CD4-positive, alpha-beta T cell treated with Interferon alpha-2 for 1 hour (primary cell): ENCODE results near the gene APC2.
"Not testable (repeated sequence)": the region's sequence is repeated elsewhere in the genome, so short reads cannot be mapped to it uniquely, and the experiment has no call there.

ENCODE experiments used
- DNase-seq, 2 donors: peaks; one replicate each; pipeline ENCODE4 v3.0.0-alpha.2; 2020 to 2022

APC2 gene

DNA sequence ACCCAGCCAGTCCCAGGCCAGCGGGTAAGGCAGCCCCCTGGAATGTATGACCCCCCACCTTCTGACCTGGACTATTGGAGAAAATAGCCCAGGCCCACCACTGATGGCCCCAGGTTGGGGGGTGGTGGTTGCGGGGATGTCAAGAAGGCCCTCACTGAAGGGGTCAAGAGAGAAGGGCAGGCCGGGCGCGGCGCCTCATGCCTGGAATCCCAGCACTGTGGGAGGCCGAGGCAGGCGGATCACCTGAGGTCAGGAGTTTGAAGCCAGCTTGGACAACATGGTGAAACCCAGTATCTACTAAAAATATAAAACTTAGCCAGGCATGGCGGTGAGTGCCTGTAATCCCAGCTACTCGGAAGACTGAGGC, 64.4 kb downstream of the APC2 start:
- no peak for DNase-seq

DNA sequence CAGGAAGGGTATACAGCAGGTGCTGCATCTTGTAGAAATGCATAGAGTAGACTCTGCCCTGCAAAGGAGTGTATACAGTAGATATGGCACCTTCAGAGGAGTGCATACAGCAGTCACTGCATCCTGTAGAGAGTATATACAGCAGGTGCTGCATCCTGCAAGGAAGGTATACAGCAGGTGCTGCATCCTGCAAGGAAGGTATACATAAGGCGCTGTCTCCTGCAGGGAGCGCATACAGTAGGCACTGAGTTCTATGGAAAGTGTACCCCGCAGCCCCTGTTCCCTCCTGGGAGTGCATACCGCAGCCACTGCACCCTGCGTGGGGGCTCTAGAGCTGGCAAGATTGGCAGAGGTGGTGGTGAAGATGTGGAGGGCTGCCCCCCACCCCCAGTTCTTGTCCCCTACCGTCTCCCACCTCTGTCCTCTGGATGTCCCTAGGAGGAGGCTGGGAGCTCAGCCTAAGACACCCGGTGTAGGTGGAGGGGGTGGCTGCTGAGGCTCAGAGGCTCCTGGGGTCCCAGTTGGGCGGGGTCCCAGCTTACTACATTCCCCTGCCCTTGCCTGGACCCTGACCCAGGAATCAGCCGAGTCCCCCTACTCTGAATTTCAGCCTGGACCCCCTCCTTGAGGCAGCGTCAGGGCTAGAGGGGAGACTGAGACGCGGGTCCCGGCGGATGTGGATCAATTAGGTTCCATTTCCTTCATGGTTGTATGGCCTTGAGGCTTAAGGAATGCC, 65.2 kb downstream of the APC2 start:
- no peak for DNase-seq

DNA sequence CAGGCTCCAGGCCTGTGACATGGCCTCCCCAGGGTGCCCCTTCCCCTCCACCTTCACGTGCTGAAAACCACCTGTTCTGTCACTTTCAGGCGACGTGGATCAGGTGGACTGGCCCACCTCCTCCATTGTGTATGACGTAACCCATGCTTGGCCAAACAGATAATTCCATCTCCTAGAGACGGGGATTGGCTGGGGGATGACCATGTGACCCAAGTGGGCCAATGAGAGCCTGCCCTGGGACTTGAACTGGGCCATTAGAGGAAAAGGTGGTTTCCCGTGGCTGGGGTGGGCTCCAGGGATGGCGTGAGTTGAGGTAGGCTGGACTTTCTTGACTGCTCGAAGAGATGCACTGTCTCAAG, 66.5 kb downstream of the APC2 start:
- DNase-seq, result no peak

GRCh38 chr19:1518471-1518870, 68.5 kb downstream of the APC2 start:
- no peak for DNase-seq

DNA sequence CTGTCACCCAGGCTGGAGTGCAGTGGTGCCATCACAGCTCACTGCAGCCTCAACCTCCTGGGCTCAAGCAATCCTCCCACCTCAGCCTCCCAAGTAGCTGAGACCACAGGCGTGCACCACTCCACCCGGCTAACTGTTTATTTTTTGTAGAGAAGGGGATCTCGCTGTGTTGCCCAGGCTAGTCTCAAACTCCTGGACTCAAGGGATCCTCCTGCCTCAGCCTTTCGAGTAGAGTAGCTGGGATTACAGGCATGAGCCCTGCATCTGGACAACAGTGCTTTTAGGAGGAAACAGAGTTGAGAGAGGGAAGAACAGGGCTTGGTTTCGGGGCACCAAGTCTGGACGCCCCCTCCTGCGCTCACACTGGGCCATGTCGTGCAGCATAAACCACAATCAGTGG, 69.9 kb downstream of the APC2 start:
- not testable (repeated sequence) for DNase-seq

- DNase-seq, result no peak
Measured at GRCh38 chr19:1520203-1520780, 70.4 kb downstream of the APC2 start.

- DNase-seq, result no peak
Measured at GRCh38 chr19:1521636-1522035, 71.7 kb downstream of the APC2 start.

- DNase-seq, result no peak
Measured at GRCh38 chr19:1522061-1522460, 72.1 kb downstream of the APC2 start.

- DNase-seq, result no peak
Measured at GRCh38 chr19:1522838-1523237, 72.9 kb downstream of the APC2 start.
